Activated T-cell treated with anti-CD3 and anti-CD28 coated beads for 24 hours (primary cell): ENCODE measurements around the gene TBRG4.
"Not testable (repeated sequence)": the region's sequence is repeated elsewhere in the genome, so short reads cannot be mapped to it uniquely, and the experiment has no call there.

Experiments used
- DNase-seq: peaks from one replicate; pipeline ENCODE4 v3.0.0-alpha.2; 2020; ENCODE audit warnings: low read depth

TBRG4 gene

GRCh38 chr7:45111298-45112223, at the start of gene TBRG4:
TBRG4 (minus strand) TSS chr7:45111697; CDS start chr7:45109237, 2,460 bp downstream.
- peak; percentile 91 for DNase-seq

GRCh38 chr7:45161138-45161537, 49.6 kb upstream of the TBRG4 start:
- no peak for DNase-seq

- no peak for DNase-seq
These were observed 49.0 kb upstream of the TBRG4 start for GRCh38 chr7:45160417-45160881.

- DNase-seq = no peak
These were observed 47.8 kb upstream of the TBRG4 start for GRCh38 chr7:45159296-45159695.

- no peak for DNase-seq
These were observed 47.0 kb upstream of the TBRG4 start for GRCh38 chr7:45158471-45158870.

GRCh38 chr7:45157653-45158401, 46.3 kb upstream of the TBRG4 start, which contains the start of gene RAMP3:
RAMP3 (plus strand) TSS chr7:45157791; CDS start chr7:45157829, 38 bp downstream.
- no peak for DNase-seq

GRCh38 chr7:45157286-45157652, 45.8 kb upstream of the TBRG4 start:
- no peak for DNase-seq

- no peak for DNase-seq
These were observed 45.2 kb upstream of the TBRG4 start for GRCh38 chr7:45156516-45157272.

GRCh38 chr7:45155941-45156340, 44.4 kb upstream of the TBRG4 start:
- no peak for DNase-seq

GRCh38 chr7:45155357-45155900, 43.9 kb upstream of the TBRG4 start:
- DNase-seq = no peak

- not testable (repeated sequence) for DNase-seq
These were observed 42.4 kb upstream of the TBRG4 start for GRCh38 chr7:45153861-45154260.

GRCh38 chr7:45153233-45153632, 41.7 kb upstream of the TBRG4 start:
- DNase-seq = no peak

- DNase-seq = no peak
These were observed 40.5 kb upstream of the TBRG4 start for GRCh38 chr7:45151967-45152366.

- no peak for DNase-seq
These were observed 39.7 kb upstream of the TBRG4 start for GRCh38 chr7:45151131-45151684.

- no peak for DNase-seq
These were observed 38.7 kb upstream of the TBRG4 start for GRCh38 chr7:45150199-45150598.

GRCh38 chr7:45149606-45150005, 38.1 kb upstream of the TBRG4 start:
- no peak for DNase-seq

- no peak for DNase-seq
These were observed 37.1 kb upstream of the TBRG4 start for GRCh38 chr7:45148653-45148973.

- no peak for DNase-seq
These were observed 36.6 kb upstream of the TBRG4 start for GRCh38 chr7:45147858-45148652.

- DNase-seq = no peak
These were observed 35.3 kb upstream of the TBRG4 start for GRCh38 chr7:45146531-45147379.

- DNase-seq = no peak
These were observed 34.4 kb upstream of the TBRG4 start for GRCh38 chr7:45145881-45146280.
